ENCODE measurements around the gene ELN.

GRCh38 chr7:74092321-74092963 is 64.5 kb downstream of the ELN start:
- TF ChIP-seq DPF2 (IDR thresholded peaks at IDR 0.05) (no peak), ETV6 (IDR thresholded peaks at IDR 0.05; ENCODE audit: borderline replicate concordance in 1 of 2, low read depth in 2 of 2, low read length in 1 of 2) (no peak), ETV6 (CRISPR knock-in tag; IDR thresholded peaks at IDR 0.05; ENCODE audit: borderline replicate concordance) (no peak), ZBTB17 (CRISPR knock-in tag; IDR thresholded peaks at IDR 0.05) (no peak), SNIP1 (IDR thresholded peaks at IDR 0.05; ENCODE audit: low read depth) (no peak), ZBTB8A (IDR thresholded peaks at IDR 0.05; ENCODE audit: partially characterized antibody) (no peak), ARID3A (IDR thresholded peaks at IDR 0.05; ENCODE audit: borderline replicate concordance, low read depth, low read length) (no peak), MAX (CRISPR knock-in tag; IDR thresholded peaks at IDR 0.05) (no peak), DMBX1 (CRISPR knock-in tag; IDR thresholded peaks at IDR 0.05; ENCODE audit: borderline replicate concordance) (no peak)
